KMS-11 (cell line): ENCODE data around the gene FCHSD1.

Experiments used
- H2AFZ ChIP-seq: fragments of 200-600 bp; sonication (generic); 2 replicates; pipeline ENCODE4 v1.6.1; 2016; ENCODE audit warnings: antibody characterized with exemption, mixed run types, low read depth
- H3K27ac ChIP-seq: fragments of 200-600 bp; sonication (generic); 2 replicates; pipeline ENCODE4 v1.6.1; 2016; ENCODE audit warnings: mild to moderate bottlenecking, mixed run types
- H3K27me3 ChIP-seq: fragments of 200-600 bp; sonication (generic); 2 replicates; pipeline ENCODE4 v1.6.1; 2017; ENCODE audit warnings: mild to moderate bottlenecking, low read depth, mixed run types, moderate library complexity; ENCODE audit not compliant: insufficient read depth
- H3K36me3 ChIP-seq: fragments of 200-600 bp; sonication (generic); 2 replicates; pipeline ENCODE4 v1.6.1; 2017; ENCODE audit warnings: mild to moderate bottlenecking, mixed run types; ENCODE audit not compliant: insufficient read depth
- H3K4me1 ChIP-seq: fragments of 200-600 bp; sonication (generic); 2 replicates; pipeline ENCODE4 v1.6.1; 2016; ENCODE audit warnings: mild to moderate bottlenecking, low read depth, mixed run types; ENCODE audit not compliant: poor library complexity, severe bottlenecking
- H3K4me2 ChIP-seq: fragments of 200-600 bp; sonication (generic); 2 replicates; pipeline ENCODE4 v1.7.0; 2016; ENCODE audit warnings: mild to moderate bottlenecking, mixed run types
- H3K4me3 ChIP-seq: fragments of 200-600 bp; sonication (generic); IDR thresholded peaks from 2 replicates; pipeline ENCODE4 v1.6.1; 2017; ENCODE audit warnings: low read depth, low read length, mixed read lengths; ENCODE audit not compliant: insufficient read depth
- H3K79me2 ChIP-seq: fragments of 200-600 bp; sonication (generic); 2 replicates; pipeline ENCODE4 v1.6.1; 2016; ENCODE audit warnings: low read depth, mixed run types; ENCODE audit not compliant: insufficient read depth
- H3K9ac ChIP-seq: fragments of 200-600 bp; sonication (generic); 2 replicates; pipeline ENCODE4 v1.6.1; 2016; ENCODE audit warnings: mild to moderate bottlenecking, mixed run types
- H4K20me1 ChIP-seq: fragments of 200-600 bp; sonication (generic); 2 replicates; pipeline ENCODE4 v1.6.1; 2016; ENCODE audit warnings: mild to moderate bottlenecking, mixed run types; ENCODE audit not compliant: insufficient read depth
- CTCF ChIP-seq: fragments of 200-600 bp; sonication (generic); conservative IDR thresholded peaks from 2 replicates; pipeline ENCODE4 v1.6.1; 2017; ENCODE audit warnings: low read depth, mild to moderate bottlenecking, antibody characterized with exemption, low read length, moderate library complexity, mixed read lengths

FCHSD1 gene

GRCh38 chr5:141677415-141677814 lies 26.2 kb upstream of the FCHSD1 start:
- H3K27ac ChIP-seq, result no peak overlapping the region
- TF ChIP-seq CTCF, result 0 out of 2 replicates have a peak, but pooled peaks have one; percentile 34
- H3K36me3 ChIP-seq, result no peaks in the 10 kb centered on the region
- no peaks in the 10 kb centered on the region for H3K79me2 ChIP-seq
- H3K4me1 ChIP-seq, result no peaks in the 10 kb centered on the region
- H3K27me3 ChIP-seq, result peaks cover 7% of the 10 kb centered on the region; the same call in 1 of the 2 replicates
- H3K4me3 ChIP-seq, result no peak overlapping the region
- H4K20me1 ChIP-seq, result no peaks in the 10 kb centered on the region
- no peak overlapping the region for H3K9ac ChIP-seq
- no peak overlapping the region for H3K4me2 ChIP-seq
- H2AFZ ChIP-seq, result no peak overlapping the region

- Histone ChIP-seq H3K27ac (no peak overlapping the region), H3K36me3 (no peaks in the 10 kb centered on the region)
Measured at GRCh38 chr5:141675672-141676071, 24.5 kb upstream of the FCHSD1 start.

GRCh38 chr5:141674747-141675146 lies 23.5 kb upstream of the FCHSD1 start:
- no peak overlapping the region for H2AFZ ChIP-seq
- H3K9ac ChIP-seq, result no peak overlapping the region
- no peaks in the 10 kb centered on the region for H3K79me2 ChIP-seq
- H3K36me3 ChIP-seq, result no peaks in the 10 kb centered on the region
- no peaks in the 10 kb centered on the region for H3K27me3 ChIP-seq
- no peak for TF ChIP-seq CTCF
- H3K4me2 ChIP-seq, result no peak overlapping the region
- no peak overlapping the region for H3K4me3 ChIP-seq
- no peaks in the 10 kb centered on the region for H4K20me1 ChIP-seq
- H3K4me1 ChIP-seq, result no peaks in the 10 kb centered on the region
- H3K27ac ChIP-seq, result no peak overlapping the region

More at GRCh38 chr5:141675672-141676071, 24.5 kb upstream of the FCHSD1 start:
- Histone ChIP-seq H3K79me2 (no peaks in the 10 kb centered on the region), H2AFZ (no peak overlapping the region), H3K4me3 (no peak overlapping the region), H3K27me3 (no peaks in the 10 kb centered on the region), H3K4me1 (no peaks in the 10 kb centered on the region), H3K9ac (no peak overlapping the region), H4K20me1 (no peaks in the 10 kb centered on the region), H3K4me2 (no peak overlapping the region)
- TF ChIP-seq CTCF, result no peak

- no peak overlapping the region for H3K9ac ChIP-seq
- no peak overlapping the region for H3K4me3 ChIP-seq
- no peak overlapping the region for H3K4me2 ChIP-seq
- TF ChIP-seq CTCF, result no peak
- no peaks in the 10 kb centered on the region for H3K36me3 ChIP-seq
- no peaks in the 10 kb centered on the region for H3K79me2 ChIP-seq
- no peaks in the 10 kb centered on the region for H3K4me1 ChIP-seq
- no peak overlapping the region for H2AFZ ChIP-seq
- no peaks in the 10 kb centered on the region for H3K27me3 ChIP-seq
- no peaks in the 10 kb centered on the region for H4K20me1 ChIP-seq
- H3K27ac ChIP-seq, result no peak overlapping the region
Measured at GRCh38 chr5:141672841-141673813, 21.9 kb upstream of the FCHSD1 start.
